HG03571 (cell line): ENCODE measurements around the gene CDKN1A.

ENCODE experiments used
- ATAC-seq: cut with Tn5 transposase; IDR thresholded peaks from one replicate; pipeline ENCODE4 v1.9.1; 2021; ENCODE audit not compliant: unreplicated experiment

The CDKN1A gene

DNA sequence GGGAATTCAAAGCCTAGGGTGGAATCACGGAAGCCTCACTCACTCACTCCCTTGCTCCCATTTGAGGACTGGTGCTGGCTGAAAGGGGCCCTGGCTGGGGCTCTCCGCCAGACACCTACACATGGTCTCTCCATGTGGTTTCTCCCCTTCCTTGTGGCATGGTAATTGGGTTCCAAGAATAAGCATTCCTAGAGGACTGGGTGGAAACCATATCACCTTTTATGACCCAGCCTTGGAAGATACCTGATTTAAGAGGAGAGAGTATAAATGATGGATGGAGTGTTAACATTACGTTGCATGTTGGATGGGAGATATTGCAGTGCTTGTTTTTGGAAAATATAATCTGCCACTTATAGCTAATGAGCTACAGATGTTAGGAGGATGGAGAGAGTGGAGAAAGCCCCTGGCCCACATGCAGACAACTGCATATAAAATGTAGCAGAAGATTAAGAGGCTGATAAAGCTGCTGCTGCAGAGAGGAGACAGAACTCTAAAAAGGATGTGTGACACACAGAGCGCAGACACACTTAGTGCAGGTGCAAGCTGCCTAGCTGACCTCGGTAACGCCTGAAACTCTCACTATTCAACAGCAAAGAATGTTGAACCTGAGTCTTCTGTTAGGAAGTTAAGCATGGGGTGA is 23.3 kb upstream of the CDKN1A start:
- ATAC-seq: no peak

DNA sequence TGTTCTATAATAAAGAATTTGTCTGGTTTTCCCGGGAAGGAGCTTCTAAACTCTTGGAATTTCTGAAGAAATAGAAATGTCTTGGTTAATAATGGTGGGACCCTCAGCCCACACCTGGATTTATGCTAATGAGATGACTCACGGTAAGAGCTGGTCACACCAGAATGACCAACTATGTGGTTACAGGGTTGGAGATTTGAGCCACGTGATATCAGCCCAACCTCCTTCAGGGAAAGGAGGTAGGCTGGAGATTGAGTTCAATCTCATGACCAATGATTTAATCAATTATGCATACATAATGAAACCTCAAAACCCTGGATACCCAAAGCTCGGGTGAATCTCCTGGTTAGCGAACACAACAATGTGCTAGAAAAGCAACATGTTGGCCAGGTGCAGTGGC is 22.1 kb upstream of the CDKN1A start:
- ATAC-seq: no peak

- no peak for ATAC-seq
Observed at GRCh38 chr6:36657271-36657670, 21.2 kb upstream of the CDKN1A start.

DNA sequence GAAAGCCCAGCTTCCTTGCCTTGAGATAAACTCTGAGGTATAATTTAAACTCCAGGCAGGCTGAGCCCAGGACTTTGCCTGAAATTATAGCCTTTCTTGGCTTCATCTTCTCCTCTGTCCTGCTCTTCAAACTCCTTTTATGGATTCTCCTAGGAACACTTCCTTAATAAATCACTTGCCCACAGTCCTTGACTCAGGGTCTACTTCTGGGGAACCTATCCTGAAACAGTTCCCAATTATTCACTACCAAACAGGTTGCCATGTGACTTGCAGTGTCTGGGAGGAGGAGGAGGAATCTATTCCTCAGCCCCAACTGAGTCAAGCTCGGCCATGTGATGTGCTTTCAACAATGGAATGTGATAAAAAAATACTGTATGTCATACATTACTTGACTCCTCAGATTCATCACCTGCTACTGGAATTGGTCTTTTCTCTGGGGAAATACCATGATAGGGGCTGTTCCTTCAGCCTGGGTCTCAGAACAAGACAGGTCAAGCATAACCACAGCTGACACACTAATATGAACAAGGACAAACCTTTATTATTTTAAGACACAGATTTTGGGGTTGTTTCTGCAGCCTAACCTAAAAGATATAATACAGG is 20.5 kb upstream of the CDKN1A start:
- ATAC-seq: no peak

DNA sequence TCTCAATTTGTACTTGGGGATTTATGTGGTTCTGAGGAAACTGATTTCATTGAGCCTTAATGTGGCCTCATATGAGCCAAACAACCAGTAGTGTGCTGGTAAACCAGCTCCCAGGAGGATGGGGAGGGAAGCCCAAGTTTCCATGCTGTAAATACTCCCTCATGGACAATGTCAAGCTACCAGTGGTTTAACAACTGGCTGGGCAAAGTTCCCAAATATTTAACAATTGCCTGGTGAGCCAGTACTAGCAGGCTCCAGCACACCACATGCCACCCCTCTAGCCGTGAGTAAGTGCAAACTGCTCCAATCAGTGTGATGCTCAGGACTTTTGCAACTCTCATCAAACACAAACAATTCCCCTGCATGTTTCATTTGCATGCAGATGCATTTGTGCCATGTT is 19.2 kb upstream of the CDKN1A start:
- ATAC-seq: no peak

- no peak for ATAC-seq
Observed at GRCh38 chr6:36660771-36661471, 17.6 kb upstream of the CDKN1A start.

DNA sequence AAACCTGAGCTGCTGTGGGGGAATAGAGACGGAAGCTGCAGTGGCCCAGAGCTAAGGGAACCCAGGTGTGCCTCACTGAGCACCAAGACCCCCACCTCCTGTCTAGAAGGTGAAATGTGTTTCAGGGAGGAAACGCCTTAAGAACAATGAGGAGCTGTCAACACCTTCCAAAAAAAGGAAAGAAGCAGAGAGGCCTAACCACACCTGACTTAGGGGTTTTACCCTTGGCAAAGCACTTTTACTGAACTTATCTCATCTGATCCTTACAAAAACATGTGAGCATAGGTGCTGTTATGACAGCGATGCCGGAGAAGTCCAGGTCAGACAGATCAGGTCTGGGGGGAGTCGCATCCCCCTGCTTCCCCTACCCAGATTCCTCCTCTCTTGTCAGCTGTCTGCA is 16.1 kb upstream of the CDKN1A start:
- no peak for ATAC-seq

GRCh38 chr6:36662827-36663256 is 15.7 kb upstream of the CDKN1A start:
- no peak for ATAC-seq

GRCh38 chr6:36663504-36664446 is 14.7 kb upstream of the CDKN1A start:
- no peak for ATAC-seq

GRCh38 chr6:36665180-36665579 is 13.3 kb upstream of the CDKN1A start:
- no peak for ATAC-seq

DNA sequence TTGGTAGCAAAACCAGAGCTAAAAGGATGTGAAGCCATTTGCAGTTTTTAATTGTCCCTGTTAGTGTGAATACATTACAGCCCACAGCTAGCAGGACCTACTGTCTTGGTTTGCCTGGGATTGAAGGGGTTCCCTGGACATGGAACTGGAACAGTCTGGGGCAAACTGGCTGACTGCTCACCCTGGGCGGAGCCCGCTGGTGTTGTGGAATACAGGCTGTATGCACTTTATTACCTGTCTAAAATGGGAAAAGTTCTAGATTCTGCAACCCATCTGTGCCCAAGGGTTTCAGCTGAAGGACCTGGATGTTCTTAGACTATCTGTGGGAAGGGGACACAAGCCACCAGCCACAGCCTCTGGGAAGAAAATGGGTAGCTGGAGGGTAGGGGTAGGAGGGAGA is 12.2 kb upstream of the CDKN1A start:
- ATAC-seq: no peak

DNA sequence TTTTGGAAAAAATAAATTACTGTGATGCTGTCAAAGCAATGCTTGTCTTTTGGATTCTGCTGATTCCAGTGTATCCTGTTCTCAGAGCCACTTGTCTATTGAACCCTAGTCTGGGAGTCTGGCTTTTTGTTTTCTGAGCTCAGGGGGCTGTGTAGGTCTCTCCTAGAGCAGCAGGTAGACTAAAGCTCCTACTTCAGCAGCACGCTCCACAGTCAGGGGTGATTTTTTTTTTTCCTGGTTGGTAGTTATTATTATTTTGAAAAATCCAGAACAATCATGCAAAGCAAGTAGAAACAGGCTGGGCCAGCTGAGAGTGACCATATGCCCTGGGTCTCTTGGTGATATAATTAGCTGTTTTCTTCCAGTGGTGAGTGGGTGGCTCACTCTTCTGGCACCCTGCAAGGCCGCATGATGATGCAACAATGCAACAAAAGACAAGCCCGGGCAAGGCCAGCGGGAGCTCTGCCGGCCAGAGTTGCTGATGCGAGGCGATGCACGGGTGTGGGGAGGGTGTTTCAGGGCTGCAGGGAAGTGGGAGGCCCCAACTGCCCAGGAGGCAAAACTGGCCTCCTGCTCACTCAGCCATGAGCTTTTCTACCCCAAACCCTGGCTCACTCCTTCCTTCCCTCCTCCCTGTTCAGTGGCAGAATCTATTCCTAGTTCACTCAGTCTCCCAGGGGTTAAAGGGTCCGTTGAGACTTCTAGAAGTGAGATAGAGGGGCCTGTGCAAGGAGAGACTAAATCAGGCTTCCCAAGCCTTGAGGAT is 11.5 kb upstream of the CDKN1A start:
- peak; percentile 63 for ATAC-seq

GRCh38 chr6:36668591-36668990 is 9.9 kb upstream of the CDKN1A start:
- no peak for ATAC-seq

DNA sequence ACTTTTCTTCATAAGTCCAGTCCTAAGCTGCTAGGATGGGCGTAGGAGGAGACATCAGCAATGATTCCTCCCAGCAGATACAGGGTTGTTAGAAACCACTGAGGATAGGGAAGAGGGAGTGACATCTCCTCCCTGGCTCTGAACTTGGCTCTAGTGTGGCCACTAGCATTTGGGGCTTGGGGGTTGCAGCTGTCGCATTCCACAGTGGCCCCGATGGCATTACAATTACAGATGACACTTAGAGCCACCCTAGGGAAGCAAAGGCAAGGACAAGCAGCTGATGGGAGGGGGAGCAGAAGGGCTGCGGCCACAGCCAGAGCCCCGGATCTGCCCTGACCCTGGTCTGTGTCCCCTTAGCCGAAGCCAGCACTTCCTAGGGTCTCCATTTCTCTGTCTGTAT is 9.5 kb upstream of the CDKN1A start:
- no peak for ATAC-seq

DNA sequence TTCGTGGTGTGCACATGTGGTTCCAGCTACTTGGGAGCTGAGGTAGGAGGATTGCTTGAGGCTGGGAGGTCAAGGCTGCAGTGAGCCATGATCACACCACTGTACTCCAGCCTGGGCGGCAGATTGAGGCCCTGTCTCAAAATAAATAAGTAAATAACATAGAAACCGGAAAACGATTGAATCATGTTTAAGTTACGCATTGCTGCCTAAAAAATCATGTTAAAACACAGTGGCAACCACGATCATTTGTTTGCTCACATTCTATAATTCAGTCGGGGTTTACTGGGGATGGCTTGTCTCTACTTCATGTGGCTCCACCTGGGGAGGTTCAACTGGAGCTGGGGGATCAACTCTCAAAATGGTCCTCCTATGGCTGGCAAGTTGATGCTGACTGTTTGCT is 8.2 kb upstream of the CDKN1A start:
- no peak for ATAC-seq

GRCh38 chr6:36671687-36672375 is 6.7 kb upstream of the CDKN1A start:
- ATAC-seq: no peak

DNA sequence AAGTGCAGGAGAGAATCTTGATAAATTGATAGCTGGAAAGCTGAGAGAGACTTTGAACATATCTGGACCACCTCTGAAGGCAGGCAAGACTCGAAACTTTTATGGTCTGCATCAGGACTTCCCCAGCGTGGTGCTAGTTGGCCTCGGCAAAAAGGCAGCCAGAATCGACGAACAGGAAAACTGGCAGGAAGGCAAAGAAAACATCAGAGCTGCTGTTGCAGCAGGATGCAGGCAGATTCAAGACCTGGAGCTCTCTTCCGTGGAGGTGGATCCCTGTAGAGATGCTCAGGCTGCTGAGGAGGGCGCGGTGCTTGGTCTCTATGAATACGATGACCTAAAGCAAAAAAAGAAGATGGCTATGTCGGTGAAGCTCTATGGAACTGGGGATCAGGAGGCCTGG is 4.6 kb upstream of the CDKN1A start:
- no peak for ATAC-seq

DNA sequence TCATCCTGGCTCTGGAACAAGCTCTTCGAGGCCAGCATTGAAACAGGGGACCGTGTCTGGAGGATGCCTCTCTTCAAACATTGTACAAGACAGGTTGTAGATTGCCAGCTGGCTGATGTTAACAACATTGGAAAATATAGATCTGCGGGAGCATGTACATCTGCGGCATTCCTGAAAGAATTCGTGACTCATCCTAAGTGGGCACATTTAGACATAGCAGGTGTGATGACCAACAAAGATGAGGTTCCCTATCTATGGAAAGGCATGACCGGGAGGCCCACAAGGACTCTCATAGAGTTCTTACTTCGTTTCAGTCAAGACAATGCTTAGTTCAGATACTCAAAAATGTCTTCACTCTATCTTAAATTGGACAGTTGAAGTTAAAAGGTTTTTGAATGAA is 3.6 kb upstream of the CDKN1A start:
- no peak for ATAC-seq

DNA sequence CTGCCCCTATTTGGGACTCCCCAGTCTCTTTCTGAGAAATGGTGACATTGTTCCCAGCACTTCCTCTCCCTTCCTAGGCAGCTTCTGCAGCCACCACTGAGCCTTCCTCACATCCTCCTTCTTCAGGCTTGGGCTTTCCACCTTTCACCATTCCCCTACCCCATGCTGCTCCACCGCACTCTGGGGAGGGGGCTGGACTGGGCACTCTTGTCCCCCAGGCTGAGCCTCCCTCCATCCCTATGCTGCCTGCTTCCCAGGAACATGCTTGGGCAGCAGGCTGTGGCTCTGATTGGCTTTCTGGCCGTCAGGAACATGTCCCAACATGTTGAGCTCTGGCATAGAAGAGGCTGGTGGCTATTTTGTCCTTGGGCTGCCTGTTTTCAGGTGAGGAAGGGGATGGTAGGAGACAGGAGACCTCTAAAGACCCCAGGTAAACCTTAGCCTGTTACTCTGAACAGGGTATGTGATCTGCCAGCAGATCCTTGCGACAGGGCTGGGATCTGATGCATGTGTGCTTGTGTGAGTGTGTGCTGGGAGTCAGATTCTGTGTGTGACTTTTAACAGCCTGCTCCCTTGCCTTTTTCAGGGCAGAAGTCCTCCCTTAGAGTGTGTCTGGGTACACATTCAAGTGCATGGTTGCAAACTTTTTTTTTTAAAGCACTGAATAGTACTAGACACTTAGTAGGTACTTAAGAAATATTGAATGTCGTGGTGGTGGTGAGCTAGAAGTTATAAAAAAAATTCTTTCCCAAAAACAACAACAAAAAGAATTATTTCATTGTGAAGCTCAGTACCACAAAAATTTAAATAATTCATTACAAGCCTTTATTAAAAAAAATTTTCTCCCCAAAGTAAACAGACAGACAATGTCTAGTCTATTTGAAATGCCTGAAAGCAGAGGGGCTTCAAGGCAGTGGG is 2.1 kb upstream of the CDKN1A start:
- no peak for ATAC-seq
